Osteocyte (in vitro differentiated cells): ENCODE measurements around the gene ISL2. TPM values are rescaled to one million over a fixed set of nuclear protein-coding genes. Genes with fewer than 3 reads are reported as not detected.

ENCODE experiments used
- DNase-seq: peaks from one replicate; pipeline ENCODE4 v3.0.0; 2021; ENCODE audit warnings: mixed read lengths; ENCODE audit not compliant: unreplicated experiment; ENCODE audit errors: extremely low spot score
- H3K27ac Mint-ChIP-seq: one replicate; pipeline ENCODE4 v1.8.0; 2021; ENCODE audit warnings: mild to moderate bottlenecking, mixed read lengths; ENCODE audit not compliant: unreplicated experiment
- H3K27me3 Mint-ChIP-seq: one replicate; pipeline ENCODE4 v1.8.0; 2021; ENCODE audit warnings: mixed read lengths; ENCODE audit not compliant: unreplicated experiment
- H3K36me3 Mint-ChIP-seq: one replicate; pipeline ENCODE4 v1.8.0; 2021; ENCODE audit warnings: mixed read lengths; ENCODE audit not compliant: unreplicated experiment
- H3K4me1 Mint-ChIP-seq: one replicate; pipeline ENCODE4 v1.8.0; 2021; ENCODE audit warnings: mixed read lengths; ENCODE audit not compliant: unreplicated experiment
- H3K4me3 Mint-ChIP-seq: one replicate; pipeline ENCODE4 v1.8.0; 2021; ENCODE audit warnings: mild to moderate bottlenecking, moderate library complexity, mixed read lengths; ENCODE audit not compliant: unreplicated experiment
- H3K9me3 Mint-ChIP-seq: one replicate; pipeline ENCODE4 v1.8.0; 2021; ENCODE audit warnings: mixed read lengths; ENCODE audit not compliant: unreplicated experiment
- total RNA-seq: library from RNA; stranded (reverse); gene quantifications from 2 replicates; pipeline ENCODE4 v1.2.1, GENCODE V29; 2021
- TF ChIP-seq, protein P1 (sequence below): fragments of 200-600 bp; sonication (generic); IDR thresholded peaks from 2 replicates; pipeline ENCODE4 v1.5.0; 2021; ENCODE audit warnings: antibody characterized with exemption, mild to moderate bottlenecking, moderate library complexity

Gene ISL2
- total RNA-seq, 1 donor from 2014 or later = not detected

DNA sequence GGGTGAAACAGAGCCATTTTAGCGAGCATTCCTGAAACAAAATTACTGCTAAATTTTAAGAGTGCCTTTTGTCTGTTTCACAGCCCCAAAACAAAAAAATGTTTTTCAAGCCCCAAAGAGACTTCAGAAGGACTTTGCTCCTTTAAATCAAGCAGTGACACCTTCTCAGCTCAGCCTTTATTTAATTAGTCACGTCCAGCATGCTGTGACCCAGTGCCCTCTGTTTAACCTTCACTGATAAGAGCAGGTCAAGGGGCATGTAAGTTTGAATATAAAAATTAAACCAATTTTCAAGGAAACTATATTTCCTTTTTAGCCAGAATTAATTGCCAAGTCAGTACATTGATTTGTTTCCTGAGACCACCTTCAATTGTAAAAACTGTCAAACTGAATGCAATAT lies 40.6 kb downstream of the ISL2 start:
- no peak for DNase-seq
- H3K4me1 Mint-ChIP-seq = no peaks in the 10 kb centered on the region
- peaks cover 6% of the 10 kb centered on the region for H3K36me3 Mint-ChIP-seq
- no peak overlapping the region for H3K4me3 Mint-ChIP-seq
- no peaks in the 10 kb centered on the region for H3K9me3 Mint-ChIP-seq
- H3K27me3 Mint-ChIP-seq = no peaks in the 10 kb centered on the region
- H3K27ac Mint-ChIP-seq = no peak overlapping the region
- TF ChIP-seq, protein P1, sequence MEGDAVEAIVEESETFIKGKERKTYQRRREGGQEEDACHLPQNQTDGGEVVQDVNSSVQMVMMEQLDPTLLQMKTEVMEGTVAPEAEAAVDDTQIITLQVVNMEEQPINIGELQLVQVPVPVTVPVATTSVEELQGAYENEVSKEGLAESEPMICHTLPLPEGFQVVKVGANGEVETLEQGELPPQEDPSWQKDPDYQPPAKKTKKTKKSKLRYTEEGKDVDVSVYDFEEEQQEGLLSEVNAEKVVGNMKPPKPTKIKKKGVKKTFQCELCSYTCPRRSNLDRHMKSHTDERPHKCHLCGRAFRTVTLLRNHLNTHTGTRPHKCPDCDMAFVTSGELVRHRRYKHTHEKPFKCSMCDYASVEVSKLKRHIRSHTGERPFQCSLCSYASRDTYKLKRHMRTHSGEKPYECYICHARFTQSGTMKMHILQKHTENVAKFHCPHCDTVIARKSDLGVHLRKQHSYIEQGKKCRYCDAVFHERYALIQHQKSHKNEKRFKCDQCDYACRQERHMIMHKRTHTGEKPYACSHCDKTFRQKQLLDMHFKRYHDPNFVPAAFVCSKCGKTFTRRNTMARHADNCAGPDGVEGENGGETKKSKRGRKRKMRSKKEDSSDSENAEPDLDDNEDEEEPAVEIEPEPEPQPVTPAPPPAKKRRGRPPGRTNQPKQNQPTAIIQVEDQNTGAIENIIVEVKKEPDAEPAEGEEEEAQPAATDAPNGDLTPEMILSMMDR = no peak

DNA sequence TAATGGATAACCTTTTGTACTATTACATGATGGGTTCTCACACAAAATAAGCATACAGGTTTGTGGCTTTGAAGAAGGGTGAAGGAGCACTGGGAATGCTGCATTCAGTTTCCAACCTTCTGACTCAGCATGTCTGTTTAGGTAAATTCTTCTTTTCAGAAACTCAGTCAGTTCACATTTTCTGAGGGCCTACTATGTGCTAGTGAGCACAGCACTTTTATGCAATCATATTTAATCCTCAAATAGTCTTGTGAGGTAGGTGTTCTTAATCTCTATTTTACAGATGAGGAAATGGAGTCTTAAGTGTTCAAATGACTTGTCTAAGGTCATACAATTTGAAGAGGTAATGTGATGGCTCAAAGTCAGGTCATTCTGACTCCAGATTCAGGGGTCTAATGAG lies 41.2 kb downstream of the ISL2 start:
- Mint-ChIP-seq H3K27me3 (no peaks in the 10 kb centered on the region), H3K4me1 (no peaks in the 10 kb centered on the region), H3K4me3 (no peak overlapping the region), H3K27ac (no peak overlapping the region), H3K9me3 (no peaks in the 10 kb centered on the region), H3K36me3 (peaks cover 2% of the 10 kb centered on the region)
- no peak for DNase-seq
- TF ChIP-seq, protein P1 = no peak

DNA sequence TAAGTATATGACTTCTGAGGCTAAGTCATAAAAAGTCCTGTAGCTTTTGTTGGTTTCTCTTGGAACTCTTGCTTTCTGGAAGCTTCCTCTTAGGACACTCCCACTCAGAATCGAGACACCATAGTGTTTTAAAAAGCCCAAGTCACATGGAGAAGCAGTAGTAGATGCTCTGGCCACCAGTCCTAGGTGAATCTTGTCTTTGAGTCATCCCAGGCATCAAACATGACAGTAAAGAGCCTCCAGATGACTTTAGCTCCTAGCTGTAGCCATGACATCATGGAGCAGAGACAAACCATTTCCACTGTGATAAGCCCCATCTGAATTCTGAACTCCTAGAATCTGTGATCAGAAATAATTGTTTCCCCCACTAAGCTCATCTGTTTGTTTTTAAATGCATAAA lies 42.1 kb downstream of the ISL2 start:
- Mint-ChIP-seq H3K27me3 (no peaks in the 10 kb centered on the region), H3K9me3 (no peaks in the 10 kb centered on the region), H3K36me3 (peaks cover 2% of the 10 kb centered on the region), H3K27ac (no peak overlapping the region), H3K4me1 (no peaks in the 10 kb centered on the region), H3K4me3 (no peak overlapping the region)
- no peak for DNase-seq
- TF ChIP-seq, protein P1 = no peak

DNA sequence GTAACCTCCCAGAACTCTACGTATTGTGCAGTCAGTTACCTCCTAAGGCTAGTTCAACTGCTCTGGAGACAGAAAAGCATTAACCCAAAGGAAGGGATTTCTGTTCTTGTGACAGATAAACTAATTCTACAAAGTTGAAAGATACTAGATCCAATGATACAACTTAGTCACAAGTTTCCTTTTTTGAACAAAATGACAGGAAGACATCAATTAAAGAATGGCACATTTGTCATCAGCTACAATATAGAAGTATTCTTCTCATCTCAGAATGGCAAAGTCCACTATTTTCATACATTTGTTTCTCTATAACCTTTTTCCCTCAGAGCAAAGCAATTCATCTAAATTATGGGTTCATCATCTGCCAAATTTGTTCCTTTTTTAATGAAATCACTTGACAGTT lies 43.7 kb downstream of the ISL2 start:
- Mint-ChIP-seq H3K27ac (no peak overlapping the region), H3K36me3 (peaks cover 2% of the 10 kb centered on the region), H3K9me3 (no peaks in the 10 kb centered on the region), H3K4me1 (no peaks in the 10 kb centered on the region), H3K4me3 (no peak overlapping the region), H3K27me3 (no peaks in the 10 kb centered on the region)
- DNase-seq = no peak
- TF ChIP-seq, protein P1 = no peak

DNA sequence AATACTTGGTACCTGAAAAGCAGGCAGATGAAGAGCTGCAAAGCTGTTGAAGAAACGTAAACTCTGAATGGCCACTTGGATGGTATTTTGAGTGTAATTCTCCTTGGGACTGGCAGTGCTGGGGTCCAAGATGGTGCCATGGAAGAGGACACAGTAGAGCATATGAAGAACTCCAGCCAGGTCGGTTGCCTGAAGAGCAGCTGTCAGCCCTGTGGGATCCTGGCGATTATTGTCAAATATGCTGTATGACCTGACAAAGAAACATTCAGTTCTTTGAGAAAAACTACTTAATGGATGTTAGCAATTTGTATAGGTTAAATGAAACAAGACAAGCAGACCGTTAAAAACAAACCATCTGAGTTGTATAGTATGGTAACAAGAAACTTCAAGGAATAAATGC lies 44.8 kb downstream of the ISL2 start:
- Mint-ChIP-seq H3K27me3 (no peaks in the 10 kb centered on the region), H3K4me3 (no peak overlapping the region), H3K36me3 (peaks cover 2% of the 10 kb centered on the region), H3K27ac (no peak overlapping the region), H3K4me1 (no peaks in the 10 kb centered on the region), H3K9me3 (no peaks in the 10 kb centered on the region)
- TF ChIP-seq, protein P1 = no peak
- no peak for DNase-seq
